A673 (cell line): ENCODE measurements around the gene BPI. TPM values are rescaled to one million over a fixed set of nuclear protein-coding genes. Genes with fewer than 3 reads are reported as not detected.

Experiments used
- BruUV-seq: library from RNA; stranded (reverse); fragments of 400-500 nt; replicated peaks from 2 replicates; lab custom pipeline; 2021; lab: Mats Ljungman, UMichigan
- CTCF ChIA-PET: fragments of 300-600 bp; sonication (Branson Sonifier 250); formaldehyde crosslinking; loops from one replicate; lab custom pipeline; 2022; ENCODE audit warnings: antibody characterized with exemption; lab: Charles Lee
- POLR2A ChIA-PET: fragments of 300-600 bp; sonication (Branson Sonifier 250); formaldehyde crosslinking; loops from one replicate; lab custom pipeline; 2022; ENCODE audit warnings: antibody characterized with exemption; ENCODE audit not compliant: low non-redundant PET; lab: Charles Lee
- DNase-seq: peaks from one replicate; pipeline ENCODE4 v3.0.0-alpha.2; 2015; ENCODE audit warnings: low spot score
- H3K27ac ChIP-seq: fragments of 200-600 bp; sonication (generic); 2 replicates; pipeline ENCODE4 v1.5.1; 2016; ENCODE audit warnings: mixed run types, low read depth, mild to moderate bottlenecking, mixed read lengths, antibody characterized with exemption, low read length; ENCODE audit not compliant: poor library complexity, severe bottlenecking
- H3K27me3 ChIP-seq: fragments of 200-600 bp; sonication (generic); replicated peaks from 2 replicates; pipeline ENCODE4 v1.6.1; 2017; ENCODE audit warnings: mixed run types, low read depth, mild to moderate bottlenecking, mixed read lengths, antibody characterized with exemption, low read length; ENCODE audit not compliant: insufficient read depth, poor library complexity
- H3K36me3 ChIP-seq: fragments of 200-600 bp; sonication (generic); 2 replicates; pipeline ENCODE4 v1.6.1; 2016; ENCODE audit warnings: mixed run types, mild to moderate bottlenecking, mixed read lengths, antibody characterized with exemption, low read length; ENCODE audit not compliant: insufficient read depth, poor library complexity, severe bottlenecking
- H3K4me1 ChIP-seq: fragments of 200-600 bp; sonication (generic); 2 replicates; pipeline ENCODE4 v1.6.1; 2017; ENCODE audit warnings: mixed run types, mild to moderate bottlenecking, mixed read lengths, antibody characterized with exemption, low read length; ENCODE audit not compliant: insufficient read depth, poor library complexity, severe bottlenecking
- H3K4me3 ChIP-seq: fragments of 200-600 bp; sonication (generic); 2 replicates; pipeline ENCODE4 v1.5.1; 2016; ENCODE audit warnings: low read depth, mixed run types, mild to moderate bottlenecking, mixed read lengths, low read length; ENCODE audit not compliant: poor library complexity, severe bottlenecking
- H3K9me3 ChIP-seq: fragments of 200-600 bp; sonication (generic); 2 replicates; pipeline ENCODE4 v1.6.1; 2016; ENCODE audit warnings: mixed run types, low read depth, mild to moderate bottlenecking, mixed read lengths, antibody characterized with exemption, low read length; ENCODE audit not compliant: poor library complexity, severe bottlenecking
- EZH2 ChIP-seq: fragments of 200-600 bp; sonication (generic); IDR thresholded peaks from 2 replicates; pipeline ENCODE4 v1.6.1; 2017; ENCODE audit warnings: borderline replicate concordance, low read depth, mild to moderate bottlenecking, mixed read lengths, antibody characterized with exemption, low read length; ENCODE audit not compliant: poor library complexity, severe bottlenecking
- intact Hi-C: fragments of 100-400 bp; cut with micrococcal nuclease; formaldehyde crosslinking; loops from one replicate; pipeline ENCODE4 v1.10.0; 2022; ENCODE audit not compliant: unreplicated experiment
- total RNA-seq: library from RNA; stranded (reverse); gene quantifications from 2 replicates; pipeline ENCODE4 v1.2.3, GENCODE V29; 2021
- TF ChIP-seq, protein P1 (sequence below): fragments of 300-800, 200-600 bp; sonication (generic); conservative IDR thresholded peaks from 2 replicates; pipeline ENCODE4 v1.5.1; 2017; ENCODE audit warnings: low read depth, mild to moderate bottlenecking, antibody characterized with exemption, low read length, moderate library complexity, mixed read lengths

The BPI gene
- total RNA-seq, 1 experiment from 2014 or later = not detected

DNA sequence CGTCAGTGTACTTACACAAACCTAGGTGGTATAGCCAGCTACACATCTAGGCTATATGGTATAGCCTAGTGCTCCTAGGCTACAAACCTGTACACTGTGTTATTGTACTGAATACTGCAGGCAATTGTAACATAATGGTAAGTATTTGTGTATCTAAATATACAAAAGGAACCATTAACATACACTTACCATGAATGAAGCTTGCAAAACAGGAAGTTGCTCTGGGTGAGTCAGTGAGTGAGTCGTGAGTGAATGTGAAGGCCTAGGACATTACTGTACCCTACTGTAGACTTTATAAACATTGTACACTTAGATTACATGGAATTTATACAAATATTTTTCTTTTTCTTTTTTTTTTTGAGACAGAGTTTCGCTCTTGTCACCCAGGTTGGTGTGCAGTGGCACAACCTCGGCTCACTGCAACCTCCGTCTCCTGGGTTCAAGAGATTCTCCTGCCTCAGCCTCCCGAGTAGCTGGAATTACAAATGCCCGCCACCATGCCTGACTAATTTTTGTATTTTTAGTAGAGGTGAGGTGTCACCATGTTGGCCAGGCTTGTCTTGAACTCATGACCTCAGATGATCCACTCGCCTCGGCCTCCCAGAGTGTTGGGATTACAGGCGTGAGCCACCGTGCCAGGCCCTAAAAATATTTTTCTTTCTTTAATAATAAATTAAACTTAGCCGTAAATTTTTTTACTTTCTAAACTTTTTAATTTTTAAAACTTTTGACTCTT is 28.0 kb upstream of the BPI start:
- no peaks in the 10 kb centered on the region for H3K4me1 ChIP-seq
- DNase-seq = peak; percentile 18
- BruUV-seq = no TSS peak
- ChIA-PET POLR2A (interaction anchor here (0.6 kb wide), 1 partner anchor 71 kb away, joined by 3 read pairs; no protein-coding TSS in a partner anchor), CTCF (interaction anchor here (0.6 kb wide), 1 partner anchor 62 kb away, joined by 4 read pairs; no protein-coding TSS in a partner anchor)
- H3K27ac ChIP-seq = no peak overlapping the region
- TF ChIP-seq EZH2 = no peak
- TF ChIP-seq, protein P1, sequence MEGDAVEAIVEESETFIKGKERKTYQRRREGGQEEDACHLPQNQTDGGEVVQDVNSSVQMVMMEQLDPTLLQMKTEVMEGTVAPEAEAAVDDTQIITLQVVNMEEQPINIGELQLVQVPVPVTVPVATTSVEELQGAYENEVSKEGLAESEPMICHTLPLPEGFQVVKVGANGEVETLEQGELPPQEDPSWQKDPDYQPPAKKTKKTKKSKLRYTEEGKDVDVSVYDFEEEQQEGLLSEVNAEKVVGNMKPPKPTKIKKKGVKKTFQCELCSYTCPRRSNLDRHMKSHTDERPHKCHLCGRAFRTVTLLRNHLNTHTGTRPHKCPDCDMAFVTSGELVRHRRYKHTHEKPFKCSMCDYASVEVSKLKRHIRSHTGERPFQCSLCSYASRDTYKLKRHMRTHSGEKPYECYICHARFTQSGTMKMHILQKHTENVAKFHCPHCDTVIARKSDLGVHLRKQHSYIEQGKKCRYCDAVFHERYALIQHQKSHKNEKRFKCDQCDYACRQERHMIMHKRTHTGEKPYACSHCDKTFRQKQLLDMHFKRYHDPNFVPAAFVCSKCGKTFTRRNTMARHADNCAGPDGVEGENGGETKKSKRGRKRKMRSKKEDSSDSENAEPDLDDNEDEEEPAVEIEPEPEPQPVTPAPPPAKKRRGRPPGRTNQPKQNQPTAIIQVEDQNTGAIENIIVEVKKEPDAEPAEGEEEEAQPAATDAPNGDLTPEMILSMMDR = no peak
- H3K9me3 ChIP-seq = no peaks in the 10 kb centered on the region
- no peaks in the 10 kb centered on the region for H3K27me3 ChIP-seq
- no peaks in the 10 kb centered on the region for H3K36me3 ChIP-seq
- intact Hi-C loops = no loop called here
- no peak overlapping the region for H3K4me3 ChIP-seq

DNA sequence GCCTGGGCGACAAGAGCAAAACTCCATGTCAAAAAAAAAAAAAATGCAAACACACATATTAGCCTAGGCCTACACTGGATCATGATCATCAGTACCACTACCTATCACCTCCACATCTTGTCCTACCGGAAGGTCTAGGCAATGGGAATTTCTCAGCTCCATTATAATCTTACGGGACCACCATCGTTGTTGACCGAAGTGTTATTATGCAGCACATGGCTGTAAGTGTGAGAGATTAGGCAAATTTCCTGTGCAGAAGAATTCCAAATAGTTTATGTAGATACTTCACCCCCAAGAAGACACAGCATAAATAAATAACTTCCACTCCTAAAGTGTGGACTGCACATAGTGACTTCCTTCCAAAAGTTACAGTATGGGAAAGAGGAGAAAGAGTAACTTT is 26.7 kb upstream of the BPI start:
- Histone ChIP-seq H3K36me3 (no peaks in the 10 kb centered on the region), H3K27ac (no peak overlapping the region), H3K9me3 (no peaks in the 10 kb centered on the region), H3K27me3 (no peaks in the 10 kb centered on the region), H3K4me3 (no peak overlapping the region), H3K4me1 (no peaks in the 10 kb centered on the region)
- intact Hi-C loops = no loop called here
- POLR2A ChIA-PET = interaction anchor here (0.6 kb wide), 1 partner anchor 128 kb away, joined by 17 read pairs; no protein-coding TSS in a partner anchor
- DNase-seq = no peak
- CTCF ChIA-PET = interaction anchor here (0.7 kb wide), 1 partner anchor 567 kb away, joined by 4 read pairs; no protein-coding TSS in a partner anchor
- no TSS peak for BruUV-seq
- no peak for TF ChIP-seq EZH2
- TF ChIP-seq, protein P1 = no peak

DNA sequence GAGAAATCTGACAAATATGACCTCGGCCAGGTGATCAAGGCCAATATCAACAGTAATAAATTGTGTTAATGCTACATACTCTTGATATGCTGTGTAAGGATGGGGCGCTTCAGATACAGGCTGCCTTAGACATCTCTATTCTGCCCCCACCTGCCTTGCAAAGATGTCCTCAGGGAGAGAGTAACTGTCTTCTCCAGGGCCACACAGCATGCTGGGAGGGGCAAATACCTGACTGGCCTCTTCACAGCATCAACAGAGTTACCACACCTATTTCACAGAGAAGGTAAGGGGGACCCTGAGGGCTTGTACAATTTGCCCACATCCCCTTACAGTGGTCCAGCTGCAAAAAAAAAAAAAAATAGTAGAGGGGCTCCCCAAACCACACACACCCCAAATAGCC is 26.3 kb upstream of the BPI start:
- H3K4me3 ChIP-seq = no peak overlapping the region
- no TSS peak for BruUV-seq
- H3K9me3 ChIP-seq = no peaks in the 10 kb centered on the region
- no peaks in the 10 kb centered on the region for H3K36me3 ChIP-seq
- TF ChIP-seq, protein P1 = no peak
- DNase-seq = no peak
- H3K27me3 ChIP-seq = no peaks in the 10 kb centered on the region
- CTCF ChIA-PET = interaction anchor here (0.7 kb wide), 1 partner anchor 567 kb away, joined by 4 read pairs; no protein-coding TSS in a partner anchor
- intact Hi-C loops = no loop called here
- POLR2A ChIA-PET = interaction anchor here (0.6 kb wide), 1 partner anchor 128 kb away, joined by 17 read pairs; no protein-coding TSS in a partner anchor
- no peaks in the 10 kb centered on the region for H3K4me1 ChIP-seq
- H3K27ac ChIP-seq = no peak overlapping the region
